RKO (cell line): ENCODE data around the gene LILRB3.
"Not testable (repeated sequence)": the region's sequence is repeated elsewhere in the genome, so short reads cannot be mapped to it uniquely, and the experiment has no call there.

Source experiments
- DNase-seq: peaks from one replicate; pipeline ENCODE4 v3.0.0-alpha.2; 2016; ENCODE audit warnings: low spot score

LILRB3 gene

GRCh38 chr19:54189735-54190502 lies 32.9 kb downstream of the LILRB3 start:
- peak; percentile 100 for DNase-seq

GRCh38 chr19:54189145-54189734 lies 33.6 kb downstream of the LILRB3 start, which contains the start of gene MBOAT7:
TSS of gene MBOAT7 (minus strand) at chr19:54189580. CDS start at chr19:54188508, 1,072 bp downstream.
- no peak for DNase-seq

- DNase-seq = peak; percentile 73
Observed at GRCh38 chr19:54188215-54188871, 34.5 kb downstream of the LILRB3 start.

- DNase-seq = no peak
Observed at GRCh38 chr19:54186934-54187381, 35.8 kb downstream of the LILRB3 start.

GRCh38 chr19:54186351-54186750 lies 36.5 kb downstream of the LILRB3 start:
- DNase-seq = no peak

DNA sequence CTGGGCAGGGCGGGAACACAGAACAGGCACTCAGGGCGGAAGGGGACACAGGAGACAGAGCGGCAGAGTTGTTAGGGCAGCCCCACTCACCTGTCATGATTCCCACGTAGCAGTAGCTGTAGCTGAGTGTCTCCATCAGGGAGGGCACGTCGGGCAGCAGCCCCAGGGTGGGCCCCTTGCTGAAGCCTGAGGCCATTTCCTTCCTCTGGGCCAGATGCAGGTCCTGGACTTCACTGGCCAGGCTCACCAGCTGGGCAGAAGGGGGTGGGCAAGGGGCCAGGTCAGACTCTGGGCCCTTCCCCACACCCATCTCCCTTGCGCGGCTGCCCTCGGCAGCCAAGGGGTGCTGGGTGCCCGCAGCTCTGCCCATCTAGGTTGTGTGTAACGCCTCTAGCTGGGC lies 39.4 kb downstream of the LILRB3 start:
- no peak for DNase-seq

DNA sequence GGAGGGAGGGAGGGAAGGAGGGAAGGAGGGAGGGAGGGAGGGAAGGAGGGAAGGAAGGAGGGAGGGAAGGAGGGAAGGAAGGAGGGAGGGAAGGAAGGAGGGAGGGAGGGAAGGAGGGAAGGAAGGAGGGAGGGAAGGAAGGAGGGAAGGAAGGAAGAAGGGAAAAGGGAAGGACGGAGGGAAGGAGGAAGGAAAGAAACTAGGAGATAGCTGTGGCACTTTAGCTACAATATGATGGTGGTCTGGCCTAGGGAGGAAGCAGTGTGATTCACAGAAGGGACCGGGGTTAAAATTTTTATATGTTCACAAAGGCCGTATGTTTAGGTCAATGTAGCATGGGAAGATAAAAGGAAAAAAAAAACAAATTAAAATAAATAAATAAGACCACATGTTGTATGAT lies 40.9 kb downstream of the LILRB3 start:
- not testable (repeated sequence) for DNase-seq

DNA sequence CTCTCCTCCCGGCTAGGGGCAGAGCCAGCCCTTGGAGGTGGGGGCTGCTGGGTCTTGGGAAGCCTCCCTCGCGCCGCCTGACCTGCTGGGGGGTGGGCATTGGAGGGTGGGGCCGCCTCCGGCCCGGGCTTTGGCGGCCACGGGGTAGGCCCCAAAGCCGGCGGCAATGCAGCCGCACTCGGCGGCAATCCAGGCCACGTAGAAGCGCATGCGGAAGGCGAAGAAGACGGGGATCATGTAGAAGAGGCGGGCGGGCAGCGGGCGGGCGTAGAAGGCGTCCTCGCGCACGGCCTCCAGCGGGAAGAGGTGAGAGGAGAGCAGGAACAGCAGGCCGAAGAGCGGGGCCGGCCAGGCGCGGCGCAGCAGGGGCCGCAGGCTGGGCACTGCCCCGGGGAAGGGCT lies 42.1 kb downstream of the LILRB3 start:
- no peak for DNase-seq

- peak; percentile 53 for DNase-seq
Observed at GRCh38 chr19:54179921-54180461, 42.8 kb downstream of the LILRB3 start.

DNA sequence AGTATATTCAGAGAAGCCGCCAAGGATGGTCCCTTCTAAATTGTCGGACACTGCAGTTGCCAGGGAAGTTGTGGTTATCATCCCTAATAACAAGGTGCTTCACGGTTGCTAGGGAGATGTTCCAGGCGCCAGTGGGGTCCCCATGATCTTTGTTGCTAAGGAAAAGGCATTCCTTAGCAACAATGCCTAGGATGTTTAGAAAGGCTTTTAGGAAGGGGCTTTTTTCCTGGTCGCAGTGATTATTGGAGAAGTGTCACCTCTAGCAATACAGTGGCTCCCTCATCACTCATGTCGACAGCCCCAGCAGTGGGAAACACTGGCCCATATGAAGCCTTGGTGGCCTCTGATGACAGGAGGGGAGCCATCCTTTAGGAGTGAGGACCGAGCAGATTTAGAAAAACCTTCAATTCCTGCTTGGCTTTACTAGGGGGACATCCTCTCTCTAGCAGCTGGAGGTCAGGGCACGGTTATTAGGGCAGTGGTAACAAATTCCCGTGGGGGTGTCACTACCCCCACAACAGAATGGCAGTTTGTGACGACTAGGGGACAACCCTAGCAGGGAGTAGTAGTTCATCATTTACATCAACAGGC lies 43.5 kb downstream of the LILRB3 start:
- DNase-seq = no peak

DNA sequence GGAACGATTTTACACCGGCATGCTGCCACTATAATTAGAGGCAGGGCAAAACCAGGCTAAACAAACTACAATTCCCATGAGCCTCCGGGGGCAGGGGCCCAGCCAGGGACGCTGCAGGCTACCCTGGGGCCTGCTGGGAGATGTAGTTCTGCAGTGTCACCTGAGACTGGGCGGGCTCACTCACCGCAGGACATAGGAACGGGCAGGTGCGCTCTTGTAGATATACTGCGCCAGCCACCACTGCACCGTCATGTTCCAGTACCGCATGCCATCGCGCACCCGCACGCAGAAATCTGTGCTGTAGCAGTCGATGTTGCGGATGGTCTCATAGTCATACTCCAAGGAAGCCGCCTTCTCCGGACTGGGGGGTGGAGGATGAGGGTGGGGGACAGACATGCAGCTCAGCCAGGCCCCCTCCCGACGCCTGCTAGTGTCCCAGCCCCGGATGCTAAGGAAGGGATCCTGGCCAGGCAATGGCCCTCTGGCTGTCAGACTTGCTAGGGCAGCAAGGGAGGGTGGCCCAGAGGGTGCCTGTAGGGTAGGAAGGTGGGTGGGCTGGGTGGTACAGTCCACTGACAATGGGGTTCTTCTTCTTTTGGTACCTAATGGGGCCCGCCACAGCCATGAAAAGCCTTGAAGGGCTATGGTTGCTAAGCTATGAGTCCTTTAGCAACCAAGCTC lies 44.1 kb downstream of the LILRB3 start:
- DNase-seq = no peak

- no peak for DNase-seq
Observed at GRCh38 chr19:54173951-54174834, 48.6 kb downstream of the LILRB3 start.

GRCh38 chr19:54173359-54173699 lies 49.5 kb downstream of the LILRB3 start:
- DNase-seq = no peak

DNA sequence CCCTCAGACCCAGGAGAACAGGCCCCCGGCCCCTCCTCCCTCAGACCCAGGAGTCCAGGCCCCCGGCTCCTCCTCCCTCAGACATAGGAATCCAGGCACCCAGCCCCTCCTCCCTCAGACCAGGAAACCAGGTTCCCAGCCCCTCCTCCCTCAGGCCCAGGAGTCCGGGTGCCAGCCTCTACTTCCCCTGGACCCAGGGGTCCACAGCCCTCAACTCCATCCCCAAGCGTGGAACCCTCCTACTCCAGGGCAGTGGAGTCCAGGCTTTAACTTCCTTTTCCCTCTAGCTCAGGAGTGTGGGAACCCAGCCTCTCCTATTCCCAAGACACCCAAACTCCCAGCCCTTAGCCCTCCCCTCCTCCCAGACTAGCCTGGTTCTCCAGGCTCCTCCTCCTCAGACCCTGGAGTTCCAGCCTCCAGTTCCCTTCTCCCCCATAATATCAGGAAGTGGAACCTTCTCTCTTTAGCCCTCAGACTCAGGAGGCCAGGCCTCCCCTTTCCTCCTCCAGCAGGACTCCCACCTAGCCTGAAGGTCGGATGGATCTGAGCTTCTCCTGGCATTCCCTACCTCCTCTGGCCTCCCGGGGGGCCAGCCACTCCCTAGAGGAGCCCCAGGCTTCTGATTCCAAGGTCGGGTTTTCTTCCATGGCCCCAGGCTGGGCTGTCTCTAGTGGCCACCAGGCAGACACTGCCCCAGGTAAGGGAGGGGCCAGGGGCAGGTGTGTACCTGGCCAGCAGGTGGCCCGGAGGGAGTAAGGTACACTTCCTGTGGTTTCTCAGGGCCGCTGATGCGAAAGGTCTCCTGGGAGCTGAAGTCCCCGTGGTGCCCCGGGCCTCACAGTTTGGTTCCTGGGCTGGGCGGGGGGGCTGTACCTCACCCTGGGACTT lies 50.1 kb downstream of the LILRB3 start, which contains the start of gene TMC4:
Gene TMC4 (minus strand): TSS at position 690 of the 888 bp plus-strand sequence. CDS start 43 bp downstream, at position 647.
- no peak for DNase-seq

DNA sequence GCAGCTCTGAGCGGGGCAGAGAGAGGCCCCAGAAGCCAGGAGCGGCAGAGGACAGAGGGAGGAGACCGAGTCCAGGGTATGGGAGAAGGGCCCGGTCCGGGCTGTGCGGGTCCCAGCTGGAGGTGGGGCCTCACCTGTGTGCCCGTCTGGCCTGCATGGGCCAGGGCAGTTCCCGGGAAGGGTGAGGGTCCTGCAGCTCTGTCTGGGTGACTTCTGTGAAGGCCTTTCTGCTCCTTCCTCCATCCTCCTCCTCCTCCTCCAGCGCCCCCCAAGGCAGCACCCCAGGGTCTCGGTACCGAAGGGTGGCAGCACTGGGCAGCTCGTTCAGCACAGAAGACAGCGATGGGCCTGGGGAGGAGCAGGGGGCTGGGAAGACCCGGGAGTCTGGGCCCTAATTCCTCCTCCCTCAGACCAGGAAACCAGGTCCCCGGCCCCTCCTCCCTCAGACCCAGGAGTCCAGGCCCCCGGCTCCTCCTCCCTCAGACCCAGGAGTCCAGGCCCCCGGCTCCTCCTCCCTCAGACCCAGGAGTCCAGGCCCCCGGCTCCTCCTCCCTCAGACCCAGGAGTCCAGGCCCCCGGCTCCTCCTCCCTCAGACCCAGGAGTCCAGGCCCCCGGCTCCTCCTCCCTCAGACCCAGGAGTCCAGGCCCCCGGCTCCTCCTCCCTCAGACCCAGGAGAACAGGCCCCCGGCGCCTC lies 50.9 kb downstream of the LILRB3 start:
- DNase-seq = not testable (repeated sequence)

- no peak for DNase-seq
Observed at GRCh38 chr19:54169149-54169740, 53.6 kb downstream of the LILRB3 start.

DNA sequence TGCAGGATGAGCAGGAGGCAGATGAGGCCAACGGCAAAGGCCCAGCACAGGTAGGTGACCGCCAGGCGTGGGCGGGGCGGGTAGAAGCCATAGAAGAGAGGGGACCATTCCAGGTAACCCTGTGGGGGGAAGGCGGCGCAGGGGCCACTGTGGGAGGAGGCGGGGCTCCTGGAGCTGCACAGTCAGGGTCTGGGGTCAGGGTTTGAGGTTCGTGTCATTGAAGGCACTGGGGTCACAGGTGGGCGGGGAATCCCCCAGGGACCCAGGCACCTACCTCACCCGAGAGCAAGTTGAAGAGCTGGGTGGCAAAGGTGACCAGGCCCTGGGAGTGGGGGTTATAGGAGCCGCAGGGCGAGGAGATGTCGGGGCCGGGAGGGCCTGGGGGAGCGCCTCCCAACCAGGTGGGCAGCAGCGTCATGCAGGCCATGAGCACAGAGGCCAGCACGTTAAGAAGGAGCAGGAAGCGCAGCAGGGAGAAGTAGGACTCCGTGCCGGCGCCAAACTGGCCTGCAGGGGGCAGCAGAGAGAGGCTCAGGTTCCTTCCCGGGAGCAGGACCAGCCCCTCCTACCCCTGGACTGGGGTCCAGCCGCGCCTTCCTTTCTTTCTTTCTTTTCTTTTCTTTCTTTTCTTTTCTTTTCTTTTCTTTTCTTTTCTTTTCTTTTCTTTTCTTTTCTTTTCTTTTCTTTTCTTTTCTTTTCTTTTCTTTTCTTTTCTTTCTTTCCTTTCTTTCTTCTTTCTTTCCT lies 54.5 kb downstream of the LILRB3 start:
- peak; percentile 87 for DNase-seq
